GM18861 (cell line): ENCODE results near the gene HIGD1A.

Experiments
- ATAC-seq: cut with Tn5 transposase; IDR thresholded peaks from one replicate; pipeline ENCODE4 v1.9.1; 2021; ENCODE audit not compliant: unreplicated experiment

Gene HIGD1A

GRCh38 chr3:42762046-42762724 is 42.1 kb downstream of the HIGD1A start:
- no peak for ATAC-seq

- no peak for ATAC-seq
Observed at GRCh38 chr3:42758126-42758525, 46.2 kb downstream of the HIGD1A start.

GRCh38 chr3:42756681-42757213 is 47.5 kb downstream of the HIGD1A start:
- ATAC-seq, result no peak

GRCh38 chr3:42755681-42756578 is 48.4 kb downstream of the HIGD1A start:
- no peak for ATAC-seq

GRCh38 chr3:42753757-42754156 is 50.5 kb downstream of the HIGD1A start:
- ATAC-seq, result no peak

- no peak for ATAC-seq
Observed at GRCh38 chr3:42752961-42753360, 51.3 kb downstream of the HIGD1A start.

- no peak for ATAC-seq
Observed at GRCh38 chr3:42752441-42752840, 51.8 kb downstream of the HIGD1A start.

GRCh38 chr3:42751609-42752008 is 52.7 kb downstream of the HIGD1A start:
- no peak for ATAC-seq

GRCh38 chr3:42750834-42751233 is 53.5 kb downstream of the HIGD1A start:
- ATAC-seq, result no peak

GRCh38 chr3:42749753-42750231 is 54.5 kb downstream of the HIGD1A start:
- no peak for ATAC-seq

- ATAC-seq, result no peak
Observed at GRCh38 chr3:42749025-42749752, 55.1 kb downstream of the HIGD1A start.

- no peak for ATAC-seq
Observed at GRCh38 chr3:42747581-42747980, 56.7 kb downstream of the HIGD1A start.

GRCh38 chr3:42746455-42747450 is 57.5 kb downstream of the HIGD1A start:
- ATAC-seq, result no peak

- ATAC-seq, result no peak
Observed at GRCh38 chr3:42745776-42746454, 58.4 kb downstream of the HIGD1A start.

- no peak for ATAC-seq
Observed at GRCh38 chr3:42745291-42745745, 59.0 kb downstream of the HIGD1A start.

GRCh38 chr3:42743204-42743995 is 60.9 kb downstream of the HIGD1A start:
- ATAC-seq, result no peak

- ATAC-seq, result no peak
Observed at GRCh38 chr3:42742688-42743087, 61.6 kb downstream of the HIGD1A start.

GRCh38 chr3:42742259-42742658 is 62.0 kb downstream of the HIGD1A start:
- no peak for ATAC-seq
